RKO (cell line): ENCODE data around the gene VNN1.
A peak's percentile ranks its signal among the peaks of the same experiment; 100 is the strongest.
"Not testable (repeated sequence)": the region's sequence is repeated elsewhere in the genome, so short reads cannot be mapped to it uniquely, and the experiment has no call there.

Source experiments
- DNase-seq: peaks from one replicate; pipeline ENCODE4 v3.0.0-alpha.2; 2016; ENCODE audit warnings: low spot score

Gene VNN1

DNA sequence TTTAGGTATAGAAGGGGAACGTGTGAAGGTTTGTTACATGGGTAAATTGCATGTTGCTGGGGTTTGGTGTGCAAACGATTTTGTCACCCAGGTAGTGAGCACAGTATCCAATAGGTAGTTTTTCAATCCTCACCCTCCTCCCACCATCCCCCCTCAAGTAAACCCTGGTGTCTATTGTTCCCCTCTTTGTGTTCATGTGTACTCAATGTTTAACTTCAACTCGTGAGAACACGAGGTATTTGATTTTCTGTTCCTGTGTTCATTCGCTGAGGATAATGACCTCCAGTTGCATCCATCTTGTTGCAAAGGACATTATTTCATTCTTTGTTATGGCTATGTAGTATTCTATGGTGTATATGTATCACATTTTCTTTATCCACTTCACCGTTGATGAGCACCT lies 11.6 kb upstream of the VNN1 start:
- DNase-seq: no peak

DNA sequence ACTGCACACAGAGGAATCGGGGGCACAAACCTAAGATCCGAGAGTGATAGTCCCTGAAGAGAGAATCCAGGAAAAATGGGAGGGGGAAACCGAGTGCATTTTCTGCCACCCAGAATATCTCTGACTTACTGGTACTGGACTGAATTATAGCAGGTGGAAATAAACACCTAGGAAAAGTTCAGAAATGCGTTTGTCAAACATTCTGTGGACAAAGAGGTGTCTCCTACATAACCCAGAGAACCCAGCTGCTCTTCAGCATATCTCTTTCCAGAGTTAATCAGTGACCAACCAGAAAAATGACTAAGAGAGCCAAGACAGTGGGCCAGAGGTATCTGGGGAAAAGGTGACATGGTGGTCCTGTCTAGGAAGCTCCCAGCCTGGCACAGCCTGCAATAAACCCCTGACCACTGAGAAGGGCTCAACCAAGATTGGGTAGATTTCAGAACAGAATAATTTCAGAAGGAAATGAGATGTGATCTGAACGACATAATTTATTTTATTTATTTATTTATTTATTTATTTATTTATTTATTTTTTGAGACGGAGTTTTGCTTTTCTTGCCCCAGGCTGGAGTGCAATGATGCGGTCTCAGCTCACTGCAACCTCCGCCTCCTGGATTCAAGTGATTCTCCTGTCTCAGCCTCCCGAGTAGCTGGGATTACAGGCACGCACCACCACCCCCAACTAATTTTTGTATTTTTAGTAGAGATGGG lies 6.0 kb upstream of the VNN1 start:
- DNase-seq: no peak

DNA sequence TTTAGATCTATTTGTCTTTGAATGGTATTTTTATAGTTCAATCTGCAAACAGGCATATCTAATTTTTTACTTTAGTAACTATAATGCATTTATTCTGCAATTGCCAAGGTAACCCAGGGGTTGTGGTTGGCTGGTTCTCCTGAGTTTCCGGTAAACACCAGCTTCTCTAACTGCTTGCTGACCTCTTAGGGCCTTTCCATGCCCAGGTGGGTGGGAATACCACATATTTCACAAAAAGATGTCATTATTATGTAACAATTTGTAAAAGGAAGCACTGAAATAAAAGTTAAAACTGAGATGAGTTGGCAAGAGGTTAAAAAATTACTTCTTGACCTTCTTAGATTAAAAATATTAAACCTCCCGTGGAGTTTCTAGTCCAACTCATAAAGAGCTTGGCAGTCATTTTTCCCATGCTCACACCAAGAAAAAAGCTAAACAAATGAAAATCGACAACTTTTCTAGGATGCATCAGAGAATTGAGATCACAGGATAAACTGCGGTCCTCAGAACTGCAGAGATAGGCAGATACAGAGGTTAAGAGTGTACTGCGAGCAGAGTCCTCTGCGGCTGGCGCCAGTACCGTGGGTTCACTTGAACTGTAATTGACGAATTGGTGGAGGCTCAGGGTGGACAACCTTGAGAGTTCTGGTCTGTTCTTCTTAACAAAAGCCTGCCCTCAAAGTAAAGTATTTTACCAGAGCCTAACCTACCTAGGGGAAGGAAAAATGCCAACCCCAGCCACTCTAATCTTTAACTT lies 2.2 kb upstream of the VNN1 start:
- DNase-seq: no peak

DNA sequence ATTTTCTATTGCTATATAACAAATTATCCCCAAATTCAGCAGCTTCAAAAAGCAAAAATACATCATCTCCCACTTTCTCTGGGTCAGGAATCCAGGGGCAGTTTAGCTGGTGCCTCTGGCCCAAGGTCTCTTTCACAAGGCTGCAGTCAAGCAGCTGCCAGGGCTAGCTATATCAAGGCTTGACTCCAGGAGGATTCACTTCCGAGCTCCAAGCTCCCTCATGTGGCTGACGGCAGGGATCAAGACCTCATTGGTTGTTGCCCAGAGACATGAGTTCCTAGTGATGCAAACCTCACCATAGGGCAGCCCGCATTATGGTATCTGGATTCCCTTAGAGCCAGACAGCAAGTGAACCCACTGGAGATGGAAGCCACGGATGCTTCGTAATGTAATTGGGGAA lies 1.3 kb upstream of the VNN1 start:
- DNase-seq: peak; percentile 83

DNA sequence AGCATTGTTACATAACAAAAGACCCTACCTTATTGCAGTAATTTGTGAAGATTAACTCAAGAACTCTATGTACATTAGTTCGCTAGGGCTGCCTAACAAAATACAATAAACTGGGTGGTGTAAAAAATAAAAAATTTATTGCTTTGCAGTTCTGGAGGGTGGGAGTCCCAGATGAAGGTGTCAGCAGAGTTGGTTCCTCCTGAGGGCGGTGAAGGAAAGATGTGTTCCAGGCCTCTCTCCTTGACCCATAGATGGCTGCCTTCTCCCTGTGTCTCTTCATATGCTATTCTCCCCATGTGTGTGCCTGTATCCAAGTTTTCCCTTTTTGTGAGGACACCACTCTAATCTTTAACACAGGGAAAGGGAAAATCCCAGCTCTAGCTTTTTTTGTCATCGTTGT lies 305 bp upstream of the VNN1 start:
- DNase-seq: no peak

DNA sequence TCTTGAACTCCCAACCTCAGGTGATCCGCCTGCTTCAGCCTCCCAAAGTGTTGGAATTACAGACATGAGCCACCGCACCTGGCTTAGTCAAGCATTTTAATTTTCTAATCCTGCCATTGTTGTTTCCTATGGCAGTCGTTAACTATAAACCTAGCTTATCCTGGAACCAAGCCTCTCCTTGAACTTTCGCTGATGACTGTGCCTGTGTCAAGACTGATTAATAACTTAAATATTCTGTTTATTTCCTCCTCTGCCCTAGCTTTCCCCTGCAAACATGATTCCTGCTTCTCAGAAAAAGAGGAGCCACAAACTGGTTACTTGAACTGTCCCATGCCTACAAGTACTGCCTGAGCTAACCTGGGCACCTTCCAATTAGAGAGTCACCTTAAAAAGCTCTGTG lies 1.5 kb downstream of the VNN1 start:
- DNase-seq: peak; percentile 39

DNA sequence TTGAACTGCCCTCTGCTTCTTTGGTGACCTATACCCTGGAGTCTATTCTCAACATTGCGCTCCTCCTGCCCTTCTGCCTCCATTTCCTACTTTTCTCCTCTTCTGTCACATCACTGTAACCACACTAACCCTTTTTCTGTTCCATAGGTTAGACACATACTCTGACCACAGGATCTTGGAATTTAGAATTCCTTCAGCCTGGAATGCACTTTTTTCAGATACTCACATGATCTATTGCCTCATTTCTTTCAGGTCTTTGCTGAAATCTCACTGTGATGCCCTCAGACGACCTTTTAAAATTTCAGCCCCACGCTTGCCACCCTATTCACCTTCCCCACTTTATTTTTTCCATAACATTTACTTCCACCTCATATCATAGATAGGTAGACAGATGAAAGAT lies 5.1 kb downstream of the VNN1 start:
- DNase-seq: no peak

DNA sequence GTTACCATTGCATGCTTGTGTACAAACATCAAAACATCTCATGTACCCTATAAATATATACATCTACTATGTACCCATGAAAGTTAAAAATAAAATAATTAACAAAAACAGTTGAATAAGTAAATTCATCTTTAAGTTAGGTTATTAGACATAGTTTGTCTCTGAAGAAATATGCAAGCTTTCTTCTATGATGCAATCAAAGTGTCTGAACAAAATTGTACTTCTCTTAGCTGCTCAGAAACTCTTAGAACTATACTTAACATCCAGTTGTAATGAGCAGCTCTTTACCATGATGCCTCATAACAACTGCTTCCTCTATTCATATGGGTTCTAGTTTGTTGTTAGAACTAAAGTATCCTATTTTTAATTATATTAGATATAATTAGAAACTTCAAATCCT lies 5.9 kb downstream of the VNN1 start:
- no peak for DNase-seq

DNA sequence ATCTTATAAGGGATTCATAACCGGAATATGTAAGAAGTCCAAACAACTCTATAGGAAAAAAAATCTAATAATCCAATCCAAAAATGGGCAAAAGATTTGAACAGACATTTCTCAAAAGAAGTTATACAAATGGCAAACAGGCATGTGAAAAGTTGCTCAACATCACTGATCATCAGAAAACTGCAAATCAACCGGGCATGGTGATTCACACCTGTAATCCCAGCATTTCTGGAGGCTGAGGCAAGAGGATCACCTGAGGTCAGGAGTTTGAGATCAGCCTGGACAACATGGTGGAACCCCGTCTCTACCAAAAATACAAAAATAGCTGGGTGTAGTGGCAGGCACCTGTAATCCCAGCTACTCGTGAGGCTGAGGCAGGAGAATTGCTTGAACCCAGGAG lies 7.1 kb downstream of the VNN1 start:
- not testable (repeated sequence) for DNase-seq

DNA sequence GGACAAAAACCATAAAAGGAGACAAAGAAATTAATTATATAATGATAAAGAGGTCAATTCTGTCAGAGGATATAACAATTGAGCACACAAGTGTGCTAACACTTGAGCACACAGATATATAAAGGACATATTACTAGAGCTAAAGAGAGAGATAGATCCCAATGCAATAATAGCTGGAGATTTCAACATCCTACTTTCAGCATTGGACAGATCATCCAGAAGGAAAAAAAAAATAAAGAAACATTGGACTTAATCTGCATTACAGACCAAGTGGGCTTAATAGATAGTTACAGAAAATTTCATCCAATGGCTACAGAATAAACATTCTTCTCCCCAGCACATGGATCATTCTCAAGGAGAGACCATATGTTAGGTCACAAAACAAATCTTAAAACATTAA lies 9.9 kb downstream of the VNN1 start:
- no peak for DNase-seq

DNA sequence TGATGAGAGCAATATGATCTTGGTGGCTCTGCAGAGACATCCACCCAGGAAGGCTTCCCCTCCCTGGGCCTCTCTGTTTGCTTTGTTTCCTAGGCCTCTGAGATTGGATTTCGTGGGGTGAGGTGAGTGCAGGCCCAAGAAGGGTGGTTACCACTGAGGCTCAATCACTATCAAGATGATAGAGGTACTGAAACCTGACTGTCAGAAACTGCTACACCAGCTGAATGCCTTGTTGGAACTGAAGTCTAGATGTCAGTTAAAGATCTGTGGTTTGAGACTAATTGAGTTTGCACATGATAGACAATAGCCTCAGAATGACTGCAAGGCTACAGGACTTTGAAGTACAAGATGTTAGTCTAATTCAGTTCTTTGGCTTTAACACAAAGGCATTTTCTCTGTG lies 15.2 kb downstream of the VNN1 start:
- no peak for DNase-seq

DNA sequence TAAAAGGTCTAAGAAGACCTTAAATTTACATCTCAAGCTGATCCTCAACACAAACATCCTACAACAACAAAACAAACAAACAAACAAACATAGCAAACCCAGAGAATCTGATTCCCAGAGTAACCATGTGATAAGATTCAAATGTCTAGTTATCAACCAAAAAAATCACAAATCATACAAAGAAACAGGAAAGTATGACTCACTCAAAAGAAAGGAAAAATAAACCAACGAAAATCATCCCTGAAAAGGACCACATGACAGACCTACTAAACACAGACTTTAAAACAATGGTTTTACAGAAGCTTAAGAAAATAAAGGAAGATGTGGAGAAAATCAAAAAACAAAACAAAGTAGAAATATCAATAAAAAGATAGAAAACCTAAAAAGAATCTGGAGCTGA lies 18.1 kb downstream of the VNN1 start:
- no peak for DNase-seq

DNA sequence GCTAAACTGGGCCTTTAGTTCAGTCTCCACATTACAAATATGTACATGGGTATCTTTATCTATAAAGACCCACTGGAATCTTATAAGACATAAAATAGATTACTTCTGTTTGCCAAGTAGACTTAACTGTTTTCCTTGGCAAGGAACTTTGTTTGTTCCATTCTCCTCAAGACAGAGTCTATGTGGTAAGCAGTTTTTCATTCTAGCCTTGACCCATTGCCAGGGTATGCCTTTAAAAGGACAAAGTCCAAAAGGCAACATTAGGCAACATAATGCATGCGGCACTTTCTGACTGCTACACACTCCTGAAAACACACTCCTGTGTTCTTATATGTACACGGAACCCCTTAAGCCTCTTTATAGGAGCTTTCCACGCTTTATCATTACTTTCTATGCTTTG lies 20.4 kb downstream of the VNN1 start:
- no peak for DNase-seq

DNA sequence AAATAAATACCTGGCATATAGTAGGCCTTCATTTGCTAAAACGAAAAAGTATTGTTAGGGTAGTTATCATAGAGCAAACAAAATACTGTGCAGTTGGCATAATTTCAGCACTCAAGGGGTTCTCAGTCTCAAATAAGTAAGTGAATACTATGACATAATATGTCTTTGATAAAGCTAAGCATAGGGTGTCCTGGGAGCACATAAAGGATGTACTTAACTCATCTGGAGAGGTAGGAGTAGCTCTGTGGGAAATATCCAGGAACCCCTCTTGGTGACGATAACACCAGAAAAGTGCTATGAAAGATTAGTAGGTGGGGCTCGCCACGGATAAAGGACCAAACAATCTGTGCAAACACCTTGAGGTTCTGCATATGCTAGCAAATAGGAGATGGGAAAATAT lies 23.2 kb downstream of the VNN1 start:
- no peak for DNase-seq

DNA sequence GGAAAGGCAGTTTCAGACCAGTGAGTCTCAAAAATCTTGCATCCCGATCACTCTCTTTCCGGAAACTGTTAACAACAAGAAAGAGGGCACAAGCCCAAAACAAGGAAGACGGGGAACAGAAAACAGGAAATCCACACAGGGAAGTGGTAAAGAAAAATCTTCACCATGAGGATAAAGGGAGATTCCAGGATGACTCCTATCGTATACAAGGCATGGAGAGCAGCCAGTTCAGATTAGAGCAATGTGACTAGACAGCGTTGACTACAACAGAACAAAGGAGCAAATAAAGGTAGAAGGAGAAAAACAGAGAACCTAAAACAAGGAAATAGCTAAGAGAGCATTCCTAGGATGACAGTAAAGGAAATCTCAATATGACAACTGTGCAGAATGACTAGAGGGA lies 26.5 kb downstream of the VNN1 start:
- no peak for DNase-seq

DNA sequence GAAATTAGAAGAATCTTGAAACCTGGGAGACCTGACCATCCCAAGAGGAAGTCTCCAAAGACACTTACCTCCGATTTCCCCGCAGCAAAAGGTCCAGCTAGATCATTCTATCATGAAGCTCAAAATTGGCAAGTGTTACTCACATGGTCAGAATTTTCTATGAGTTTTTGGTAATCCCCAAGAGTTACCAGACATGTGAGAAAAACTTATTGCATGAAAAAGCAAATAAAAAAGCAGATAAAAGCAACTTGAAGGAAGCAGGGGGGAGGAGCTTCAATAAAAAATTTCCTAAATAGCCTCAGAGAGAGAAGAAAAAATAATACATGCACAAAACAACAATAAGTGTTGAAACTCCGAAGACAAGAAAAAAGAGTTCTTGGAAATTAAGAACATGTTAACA lies 27.3 kb downstream of the VNN1 start:
- DNase-seq: no peak

DNA sequence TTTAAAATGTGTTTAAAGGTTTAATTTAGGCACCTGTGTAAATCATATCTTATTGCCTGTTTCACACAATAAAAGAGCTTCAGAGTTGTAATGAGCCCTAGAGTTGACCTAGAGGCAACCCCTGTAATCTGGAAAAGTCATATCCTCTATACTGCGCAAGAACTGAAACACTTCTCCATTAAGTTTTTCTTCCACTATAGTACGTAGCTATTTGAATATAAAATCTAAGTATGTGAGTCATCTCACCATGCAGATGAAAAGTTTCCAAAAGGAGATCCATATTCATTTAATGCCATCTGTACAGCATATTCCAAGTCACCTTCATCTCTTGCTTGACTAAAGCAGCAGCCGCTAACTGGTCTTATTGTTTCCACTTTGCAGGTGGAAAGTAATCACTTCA lies 28.8 kb downstream of the VNN1 start:
- DNase-seq: no peak

DNA sequence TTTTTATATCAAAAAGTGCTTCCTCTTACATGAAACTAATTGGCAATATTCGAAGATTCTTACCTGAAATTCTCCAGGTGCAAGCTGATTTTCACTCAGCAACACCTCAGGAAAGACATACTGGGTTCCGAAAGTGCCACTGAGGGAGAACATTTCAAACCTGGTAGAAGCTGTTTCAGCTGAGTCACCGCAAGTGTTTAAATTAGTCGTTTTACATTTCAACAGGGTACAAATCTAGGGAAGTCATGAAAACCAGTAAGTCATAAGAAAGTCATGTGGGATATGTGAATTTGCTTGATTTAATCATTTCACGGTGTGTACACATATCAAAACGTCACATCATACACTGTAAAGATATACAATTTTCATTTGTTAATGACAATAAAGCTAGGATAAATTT lies 29.6 kb downstream of the VNN1 start:
- DNase-seq: no peak

DNA sequence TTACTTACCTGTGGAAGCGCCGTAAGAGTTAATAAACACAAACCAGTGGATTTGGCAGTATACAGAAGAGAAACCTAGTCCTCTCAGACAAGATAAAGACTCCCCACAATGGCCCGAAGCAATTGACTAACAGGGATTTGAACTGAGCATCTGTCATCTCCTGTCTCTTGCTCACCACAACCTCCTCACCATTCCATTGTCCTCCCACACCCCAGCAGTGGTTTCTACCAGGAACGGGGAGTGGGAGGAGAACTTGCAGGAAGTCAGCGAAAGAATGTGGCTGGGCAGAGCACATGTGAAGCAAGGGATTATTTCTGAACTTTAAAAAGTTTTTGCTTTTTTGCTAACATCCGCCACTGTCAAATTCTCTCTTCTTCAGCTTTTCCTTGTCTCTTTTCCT lies 30.3 kb downstream of the VNN1 start:
- no peak for DNase-seq

DNA sequence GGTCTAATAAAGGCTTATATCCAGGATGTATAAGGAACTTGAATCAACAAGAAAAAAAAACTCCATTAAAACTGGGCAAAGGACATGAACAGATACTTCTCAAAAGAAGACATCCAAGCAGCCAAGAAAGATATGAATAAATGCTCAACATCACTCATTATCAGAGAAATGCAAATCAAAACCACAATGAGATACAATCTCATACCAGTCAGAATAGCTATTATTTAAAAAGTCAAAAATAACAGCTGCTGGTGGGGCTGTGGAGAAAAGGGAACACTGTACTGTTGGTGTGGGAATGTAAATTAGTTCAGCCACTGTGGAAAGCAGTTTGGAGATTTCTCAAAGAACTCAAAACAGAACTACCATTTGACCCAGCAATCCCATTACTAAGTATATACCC lies 34.8 kb downstream of the VNN1 start:
- DNase-seq: not testable (repeated sequence)

DNA sequence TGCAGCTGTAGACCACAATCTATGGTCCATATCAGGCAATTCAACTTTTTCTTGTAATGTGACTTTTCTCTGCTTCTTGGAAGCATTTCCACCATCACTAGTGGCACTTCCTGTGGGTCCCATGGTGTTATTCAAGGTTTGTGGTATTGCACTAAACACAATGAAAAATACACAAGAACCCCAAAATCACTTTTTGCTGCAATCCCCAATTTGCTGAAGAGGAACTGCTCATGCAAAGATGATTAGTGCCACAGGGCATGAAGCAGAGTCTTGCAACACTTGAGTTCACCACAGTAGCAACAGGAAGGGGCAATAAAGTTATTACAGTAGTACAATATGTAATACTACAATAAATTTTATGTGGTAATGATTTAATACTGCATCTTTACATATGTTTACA lies 38.1 kb downstream of the VNN1 start:
- DNase-seq: no peak

DNA sequence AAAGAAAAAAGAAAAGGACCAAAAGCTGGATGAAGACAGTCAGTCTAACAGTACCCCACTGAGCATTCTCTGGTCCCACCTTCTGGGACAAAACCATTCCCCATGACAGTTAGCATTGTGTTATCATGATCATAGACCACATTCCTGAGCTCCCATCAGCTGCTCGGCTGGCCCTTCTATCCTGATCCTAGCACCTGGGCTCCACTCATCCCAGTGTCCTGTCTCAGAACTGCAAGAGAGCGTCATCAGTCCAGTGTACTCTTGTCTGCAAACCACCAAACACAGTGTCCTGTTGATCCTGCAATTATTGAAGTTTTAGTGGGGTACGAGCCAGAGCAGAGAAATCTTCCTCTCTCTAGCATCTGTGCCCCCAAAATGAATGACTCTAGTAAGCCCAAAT lies 38.9 kb downstream of the VNN1 start:
- no peak for DNase-seq

DNA sequence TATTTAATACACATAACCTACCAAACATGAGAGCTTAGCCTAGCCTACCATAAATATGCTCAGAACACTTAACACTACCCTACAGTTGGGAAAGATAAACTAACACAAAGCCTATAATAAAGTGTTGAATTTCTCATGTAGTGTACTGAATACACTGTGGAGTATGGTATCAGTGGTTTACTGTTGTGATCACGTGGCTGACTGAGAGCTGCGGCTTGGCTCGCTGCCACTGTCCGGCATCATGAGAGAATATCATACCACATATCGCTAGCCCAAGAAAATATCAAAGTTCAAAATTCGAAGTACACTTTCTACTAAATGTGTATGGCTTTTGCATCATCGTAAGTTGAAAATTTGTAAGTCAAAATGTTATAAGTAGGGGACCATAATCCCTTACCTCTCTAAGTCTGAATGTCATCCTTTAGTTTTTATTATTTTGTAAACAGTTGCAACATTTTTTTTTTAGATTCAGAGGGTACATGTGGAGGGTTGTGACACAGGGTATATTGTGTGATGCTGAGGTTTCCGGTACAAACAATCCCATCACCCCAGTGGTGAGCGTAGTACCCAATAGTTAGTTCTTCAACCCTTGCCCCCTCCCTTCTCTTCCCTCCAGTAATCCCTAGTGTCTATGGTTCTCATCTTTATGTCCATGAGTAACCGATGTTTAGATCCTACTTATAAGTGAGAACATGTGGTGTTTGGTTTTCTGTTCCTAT lies 40.3 kb downstream of the VNN1 start:
- DNase-seq: no peak
